HG02763 (cell line): ENCODE data around the gene MMP24OS.
A peak's percentile ranks its signal among the peaks of the same experiment; 100 is the strongest.
"Not testable (repeated sequence)": the region's sequence is repeated elsewhere in the genome, so short reads cannot be mapped to it uniquely, and the experiment has no call there.

Experiments
- ATAC-seq: cut with Tn5 transposase; IDR thresholded peaks from one replicate; pipeline ENCODE4 v1.9.1; 2021; ENCODE audit warnings: mild to moderate bottlenecking, moderate library complexity; ENCODE audit not compliant: unreplicated experiment

The MMP24OS gene

GRCh38 chr20:35277531-35278395, at the start of gene MMP24OS:
Gene MMP24OS, minus strand, starts transcription at chr20:35278122. Its CDS starts 193 bp downstream, at chr20:35277929.
- ATAC-seq, result peak; percentile 74

DNA sequence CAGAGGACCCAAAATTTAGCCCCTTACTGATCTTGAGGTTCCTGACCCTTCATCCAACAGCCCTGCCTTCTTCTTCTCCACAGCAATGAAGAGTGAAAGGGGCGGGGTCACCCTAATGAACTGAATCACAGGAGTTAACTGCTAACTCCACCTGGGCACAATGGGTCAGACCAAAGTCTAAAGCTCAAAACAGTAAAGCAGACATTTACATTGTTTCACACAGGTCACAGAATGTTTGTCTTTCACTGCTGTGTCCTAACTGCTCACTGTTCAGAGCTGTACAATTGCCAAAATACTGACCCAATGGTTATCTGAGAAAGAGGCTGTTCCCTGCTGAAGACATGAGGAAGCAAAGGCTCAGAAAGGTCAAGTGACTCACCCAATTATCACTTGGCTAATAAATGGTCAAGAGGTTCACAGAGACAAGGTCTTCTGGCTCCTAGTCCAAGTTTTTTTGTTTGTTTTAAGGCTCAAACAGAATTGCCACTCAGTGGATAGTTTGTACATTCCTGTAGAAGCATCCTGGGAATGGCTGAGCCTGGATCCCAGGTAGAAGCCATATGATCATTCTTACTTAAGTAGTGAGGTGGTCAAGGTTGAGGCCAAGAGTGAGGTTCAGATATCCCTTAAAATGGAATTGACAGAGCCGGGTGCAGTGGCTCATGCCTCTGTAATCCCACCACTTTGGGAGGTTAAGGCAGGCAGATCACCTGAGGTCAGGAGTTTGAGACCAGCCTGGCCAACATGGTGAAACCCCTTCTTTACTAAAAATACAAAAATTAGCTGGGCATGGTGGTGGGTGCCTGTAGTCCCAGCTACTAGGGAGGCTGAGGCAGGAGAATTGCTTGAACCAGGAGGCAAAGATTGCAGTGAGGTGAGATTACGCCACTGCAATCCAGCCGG, 49.4 kb upstream of the MMP24OS start:
- no peak for ATAC-seq

GRCh38 chr20:35326740-35327073, 48.8 kb upstream of the MMP24OS start:
- ATAC-seq, result no peak

- ATAC-seq, result no peak
Measured at GRCh38 chr20:35326021-35326739, 48.3 kb upstream of the MMP24OS start.

DNA sequence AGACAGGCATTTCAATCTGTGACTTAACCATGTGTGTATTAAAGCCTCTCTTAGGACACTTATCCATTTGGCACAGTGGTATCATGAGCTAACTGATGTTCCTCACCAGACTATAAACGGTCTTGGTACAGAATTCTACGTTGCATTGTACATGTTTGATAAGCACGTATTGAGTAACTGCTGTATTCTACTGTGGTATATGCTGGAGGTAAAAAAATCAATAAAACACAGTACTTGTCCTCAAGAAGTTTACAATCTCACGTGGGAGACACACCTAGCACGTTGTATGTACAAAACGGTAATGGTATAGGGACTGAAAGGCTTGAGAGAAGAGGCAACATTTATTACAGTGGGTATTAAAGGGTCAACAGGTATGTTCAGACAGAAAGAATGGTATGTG, 47.5 kb upstream of the MMP24OS start:
- no peak for ATAC-seq

GRCh38 chr20:35320396-35321126, 42.6 kb upstream of the MMP24OS start:
- ATAC-seq, result no peak

DNA sequence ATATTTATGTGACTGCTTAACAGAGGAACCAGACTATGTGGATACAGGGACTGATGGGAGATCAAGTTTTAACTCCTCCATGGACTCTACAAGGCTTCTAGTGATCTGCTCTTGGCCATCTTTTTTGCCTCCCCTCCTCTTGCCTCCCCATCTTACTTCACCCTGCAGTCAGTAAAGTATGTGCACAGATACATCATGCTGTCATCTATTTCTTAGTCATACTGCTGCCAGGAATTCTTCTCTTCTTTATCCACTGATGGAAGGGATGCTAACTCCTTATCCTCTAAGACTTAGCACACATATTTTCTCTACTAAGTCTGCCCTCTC, 41.9 kb upstream of the MMP24OS start:
- no peak for ATAC-seq

GRCh38 chr20:35319192-35319870, 41.4 kb upstream of the MMP24OS start:
- ATAC-seq, result no peak

DNA sequence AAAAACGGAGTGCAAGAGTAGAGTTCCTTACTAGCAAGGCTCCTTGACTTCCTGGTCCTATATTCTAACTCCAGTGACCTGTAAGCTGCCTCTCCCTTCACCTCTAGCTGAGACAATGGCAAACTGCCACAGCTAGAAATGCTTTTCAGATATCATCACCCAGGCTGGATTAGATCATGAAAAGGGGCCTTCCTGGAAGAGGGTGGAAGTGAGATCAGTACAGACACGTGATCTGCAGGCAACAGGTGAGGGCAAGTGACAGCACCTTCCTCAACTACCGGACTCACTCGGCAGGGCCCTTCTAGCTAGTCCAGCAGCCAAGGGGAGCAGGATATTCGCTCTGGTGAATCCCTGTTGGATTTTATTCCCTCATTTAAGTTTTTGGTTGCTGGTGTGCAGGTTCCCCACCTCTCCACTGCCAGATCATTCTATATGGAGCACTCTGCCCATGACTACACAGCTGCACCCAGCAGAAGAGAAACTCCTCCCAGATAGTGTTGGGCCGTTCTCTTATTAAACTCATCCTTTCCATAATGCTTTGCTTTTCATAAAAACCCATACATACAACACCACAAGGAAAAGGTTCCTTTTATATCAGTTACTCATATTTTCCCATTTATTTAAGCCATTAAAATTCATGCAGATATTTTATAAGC, 40.7 kb upstream of the MMP24OS start:
- no peak for ATAC-seq

GRCh38 chr20:35317416-35318210, 39.7 kb upstream of the MMP24OS start:
- ATAC-seq, result no peak

DNA sequence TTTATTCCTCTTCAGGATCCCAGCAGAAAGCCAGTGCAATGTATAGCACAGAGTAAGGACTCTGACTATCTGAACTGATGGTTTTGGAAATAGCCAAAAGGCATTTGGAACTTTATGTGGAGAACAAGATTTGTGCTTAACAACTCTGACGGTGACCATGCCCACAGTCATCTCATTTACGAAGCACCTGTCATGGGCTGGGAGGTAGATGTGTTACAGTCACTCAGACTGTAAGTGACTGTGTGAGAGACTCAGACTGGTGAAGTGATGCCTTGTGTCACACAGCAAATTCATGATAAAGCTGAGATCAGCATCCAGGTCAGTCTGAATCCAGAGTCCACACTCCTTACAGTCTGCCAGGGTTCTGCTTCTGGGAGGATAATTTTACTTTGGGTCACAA, 38.2 kb upstream of the MMP24OS start:
- no peak for ATAC-seq

DNA sequence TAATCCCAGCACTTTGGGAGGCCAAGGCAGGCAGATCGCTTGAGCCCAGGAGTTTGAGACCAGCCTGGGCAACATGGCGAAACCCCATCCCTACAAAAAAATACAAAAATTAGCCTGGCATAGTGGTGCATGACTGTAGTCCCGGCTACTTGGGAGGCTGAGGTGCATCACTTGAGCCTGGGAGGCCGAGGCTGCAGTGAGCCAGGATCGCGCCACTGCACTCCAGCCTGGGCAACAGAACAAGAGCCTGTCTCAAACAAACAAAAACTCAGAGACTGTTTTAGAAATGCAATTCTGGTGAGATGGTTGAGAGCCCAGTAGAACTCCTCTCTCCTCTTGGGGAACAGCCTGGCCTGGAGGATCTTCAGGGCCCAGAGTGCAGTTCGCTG, 37.7 kb upstream of the MMP24OS start:
- ATAC-seq, result not testable (repeated sequence)

- no peak for ATAC-seq
Measured at GRCh38 chr20:35314816-35315631, 37.1 kb upstream of the MMP24OS start.

GRCh38 chr20:35312318-35312717, 34.4 kb upstream of the MMP24OS start:
- no peak for ATAC-seq

- no peak for ATAC-seq
Measured at GRCh38 chr20:35311822-35312221, 33.9 kb upstream of the MMP24OS start.

DNA sequence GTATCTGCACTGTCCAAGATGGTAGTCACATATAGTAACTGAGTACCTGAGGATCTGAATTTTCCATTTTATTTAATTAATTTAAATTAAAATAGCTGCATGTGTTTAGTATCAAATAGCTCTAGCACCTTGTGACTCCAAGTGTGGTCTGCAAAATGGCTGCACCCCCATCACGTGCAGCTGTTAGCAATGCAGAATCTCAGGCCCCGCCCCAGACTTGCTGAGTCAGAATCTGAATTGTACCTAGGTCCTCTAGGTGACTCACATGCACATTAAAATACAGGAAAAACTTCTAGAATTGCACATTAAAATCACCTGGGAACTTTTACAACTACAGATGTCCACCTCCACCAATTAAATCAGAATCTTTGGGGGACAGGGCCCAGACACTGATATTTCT, 33.5 kb upstream of the MMP24OS start:
- ATAC-seq, result no peak

- ATAC-seq, result no peak
Measured at GRCh38 chr20:35307666-35308653, 30.0 kb upstream of the MMP24OS start.
